NCI-H128 (cell line): ENCODE data around the gene FEM1A.
"Not testable (repeated sequence)": the region's sequence is repeated elsewhere in the genome, so short reads cannot be mapped to it uniquely, and the experiment has no call there.

ENCODE experiments used
- DNase-seq: peaks from one replicate; lab custom pipeline; 2025; ENCODE audit not compliant: unreplicated experiment; lab: John Stamatoyannopoulos, UW

The FEM1A gene

GRCh38 chr19:4791183-4792018 is at the start of gene FEM1A:
Gene FEM1A (plus strand): TSS chr19:4791734. CDS start chr19:4791855, 121 bp downstream.
- DNase-seq = peak; percentile 100

- DNase-seq = peak; percentile 88
These were observed 48.5 kb upstream of the FEM1A start for GRCh38 chr19:4742723-4743646.

GRCh38 chr19:4744451-4745174 is 46.9 kb upstream of the FEM1A start:
- no peak for DNase-seq

- DNase-seq = not testable (repeated sequence)
These were observed 46.4 kb upstream of the FEM1A start for GRCh38 chr19:4745175-4745574.

GRCh38 chr19:4745986-4746385 is 45.5 kb upstream of the FEM1A start:
- DNase-seq = no peak

GRCh38 chr19:4748185-4748584 is 43.3 kb upstream of the FEM1A start:
- no peak for DNase-seq

- no peak for DNase-seq
These were observed 42.9 kb upstream of the FEM1A start for GRCh38 chr19:4748589-4748988.

- DNase-seq = no peak
These were observed 41.5 kb upstream of the FEM1A start for GRCh38 chr19:4749870-4750590.

GRCh38 chr19:4754248-4754647 is 37.3 kb upstream of the FEM1A start:
- DNase-seq = no peak

- no peak for DNase-seq
These were observed 36.1 kb upstream of the FEM1A start for GRCh38 chr19:4755459-4755858.

- no peak for DNase-seq
These were observed 33.5 kb upstream of the FEM1A start for GRCh38 chr19:4758082-4758481.

- DNase-seq = no peak
These were observed 32.9 kb upstream of the FEM1A start for GRCh38 chr19:4758659-4759058.

GRCh38 chr19:4759388-4760284 is 31.9 kb upstream of the FEM1A start:
- DNase-seq = peak; percentile 89

- no peak for DNase-seq
These were observed 31.3 kb upstream of the FEM1A start for GRCh38 chr19:4760285-4760650.

GRCh38 chr19:4763021-4763420 is 28.5 kb upstream of the FEM1A start:
- no peak for DNase-seq

GRCh38 chr19:4764393-4764660 is 27.2 kb upstream of the FEM1A start:
- DNase-seq = no peak

- peak; percentile 94 for DNase-seq
These were observed 22.4 kb upstream of the FEM1A start for GRCh38 chr19:4768934-4769777.

- DNase-seq = no peak
These were observed 19.0 kb upstream of the FEM1A start for GRCh38 chr19:4772566-4772965.

GRCh38 chr19:4773047-4773640 is 18.4 kb upstream of the FEM1A start:
- no peak for DNase-seq
